ENCODE data around the gene UBE2G1.
"Not testable (repeated sequence)": the region's sequence is repeated elsewhere in the genome, so short reads cannot be mapped to it uniquely, and the experiment has no call there.

UBE2G1 gene

DNA sequence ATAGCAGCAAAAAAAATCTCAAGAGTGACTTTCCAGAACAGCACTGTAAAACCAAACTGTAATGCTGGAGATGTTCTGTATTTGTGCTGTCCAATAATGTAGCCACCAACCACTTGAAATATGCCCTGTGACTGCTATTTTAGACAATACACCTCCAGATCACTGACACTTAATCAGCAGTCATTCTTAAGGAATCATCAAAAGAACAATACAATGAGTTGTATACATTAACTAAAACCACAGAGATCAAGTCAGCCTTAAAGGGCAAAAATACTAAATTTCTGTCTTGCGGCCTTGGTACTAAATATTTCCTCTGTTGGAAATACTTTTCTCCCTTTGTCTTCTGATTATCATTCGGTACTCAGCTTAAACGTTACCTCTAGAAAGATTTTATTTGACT, 69.1 kb downstream of the UBE2G1 start:
- no peak for DNase-seq

GRCh38 chr17:4295686-4296085, 70.8 kb downstream of the UBE2G1 start:
- no peak for DNase-seq

- DNase-seq, result no peak
Measured at GRCh38 chr17:4293572-4293971, 72.9 kb downstream of the UBE2G1 start.

GRCh38 chr17:4287710-4288109, 78.8 kb downstream of the UBE2G1 start:
- DNase-seq, result no peak

DNA sequence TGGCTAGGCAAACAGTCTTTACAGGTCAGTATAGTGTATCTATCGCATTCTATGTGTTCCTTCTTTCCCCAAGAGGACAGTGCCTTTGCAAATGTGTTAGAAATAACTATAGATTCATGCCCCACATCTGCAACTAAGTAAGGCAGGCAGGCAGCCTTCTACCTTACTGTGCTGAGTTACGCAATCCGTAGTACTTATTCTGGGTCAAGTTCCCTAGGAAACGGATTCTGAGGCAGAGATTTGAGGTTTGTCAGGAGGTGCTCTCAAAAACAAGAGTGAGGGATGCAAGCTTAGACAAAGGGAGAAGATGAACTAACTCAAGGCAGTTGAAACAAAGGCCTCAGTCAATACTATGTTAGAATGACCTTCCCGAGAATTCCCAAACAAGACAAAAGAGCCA, 90.0 kb downstream of the UBE2G1 start:
- no peak for DNase-seq

DNA sequence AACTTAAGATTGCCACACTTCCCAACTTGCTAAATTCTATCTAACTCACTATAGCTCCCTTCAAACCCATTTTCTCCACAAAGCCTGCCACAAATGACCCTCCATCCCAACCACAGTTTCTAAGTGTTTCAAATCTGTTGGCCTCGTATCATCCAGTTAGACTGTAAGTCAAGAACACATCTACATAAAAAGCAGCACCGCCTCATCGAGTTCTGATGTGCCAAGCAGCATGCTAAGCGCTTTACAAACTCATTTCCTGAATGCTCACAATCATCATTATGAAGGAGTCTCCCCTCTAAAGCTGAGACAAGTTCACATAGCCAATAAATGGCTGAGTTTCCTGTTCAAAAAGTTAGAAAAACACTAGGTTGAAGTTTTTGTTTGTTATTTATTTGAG, 93.5 kb downstream of the UBE2G1 start:
- DNase-seq, result no peak

- no peak for DNase-seq
Measured at GRCh38 chr17:4272213-4272971, 94.1 kb downstream of the UBE2G1 start.

- no peak for DNase-seq
Measured at GRCh38 chr17:4270736-4271135, 95.7 kb downstream of the UBE2G1 start.

- DNase-seq, result no peak
Measured at GRCh38 chr17:4269915-4270314, 96.6 kb downstream of the UBE2G1 start.

DNA sequence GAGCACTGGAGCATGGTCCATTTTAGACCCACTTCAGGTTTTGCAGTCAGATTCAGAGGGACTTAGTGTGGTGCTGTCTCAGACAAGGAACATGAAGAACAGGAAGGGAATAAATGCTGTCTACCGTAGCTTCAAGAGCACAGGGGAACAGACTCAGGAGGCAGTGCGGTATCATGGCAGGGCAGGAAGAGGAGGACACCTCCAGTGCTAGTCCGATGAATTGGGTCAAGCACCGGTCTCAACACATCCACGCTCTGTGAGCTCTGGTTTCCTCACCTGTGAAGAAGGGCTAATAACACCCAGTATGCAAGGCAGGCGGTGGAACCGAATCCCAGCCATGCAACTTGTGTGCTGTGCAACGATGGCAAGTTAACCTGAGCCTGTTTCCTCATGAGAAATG, 99.1 kb downstream of the UBE2G1 start:
- no peak for DNase-seq

DNA sequence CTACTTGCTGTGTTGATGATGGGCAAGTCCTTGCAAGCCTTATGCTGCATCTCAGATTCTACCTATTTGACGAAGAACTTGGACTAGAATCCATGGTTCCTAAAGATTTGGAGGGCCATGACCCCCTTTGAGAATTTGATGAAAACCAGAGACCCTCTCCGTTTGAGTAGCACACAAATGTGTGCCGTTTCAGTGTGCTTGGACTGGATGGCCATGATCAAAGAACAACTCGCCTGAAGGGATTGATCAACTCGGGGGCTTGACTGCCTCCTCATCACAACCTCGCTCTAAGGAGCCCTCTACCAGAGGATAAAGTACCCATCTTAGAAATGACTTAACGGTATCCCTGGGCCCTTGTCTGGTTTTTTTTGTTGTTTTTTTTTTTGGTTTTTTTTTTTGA, 99.9 kb downstream of the UBE2G1 start:
- DNase-seq, result no peak

- peak; percentile 96 to 99 for DNase-seq
Measured at GRCh38 chr17:4263282-4264215, 102.9 kb downstream of the UBE2G1 start, which contains the start of gene ANKFY1. Gene ANKFY1, minus strand, starts transcription at chr17:4263979. Its CDS starts 38 bp downstream, at chr17:4263941.

GRCh38 chr17:4262703-4263102, 103.8 kb downstream of the UBE2G1 start:
- DNase-seq, result no peak

DNA sequence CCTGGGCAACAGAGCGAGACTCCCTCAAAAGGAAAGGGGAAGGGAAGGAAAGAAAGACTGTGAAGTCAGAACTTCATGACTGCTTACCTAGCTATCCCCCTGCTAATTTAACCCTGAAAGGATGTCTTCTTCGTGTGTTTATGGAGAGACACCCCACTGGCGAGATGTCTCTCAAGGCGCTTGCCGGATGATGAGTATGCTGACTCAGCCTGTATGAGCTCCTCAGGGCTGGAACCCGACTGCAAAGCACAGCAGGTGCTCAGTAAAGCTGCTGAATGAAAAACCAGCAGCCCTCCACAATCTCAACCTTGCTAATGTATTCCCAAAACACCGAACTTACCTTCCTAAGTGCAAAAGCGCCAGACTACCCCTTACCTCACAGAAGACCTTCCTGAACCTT, 105.0 kb downstream of the UBE2G1 start:
- no peak for DNase-seq

- DNase-seq, result no peak
Measured at GRCh38 chr17:4258867-4259266, 107.6 kb downstream of the UBE2G1 start.

- no peak for DNase-seq
Measured at GRCh38 chr17:4256952-4257351, 109.5 kb downstream of the UBE2G1 start.

GRCh38 chr17:4255271-4255670, 111.2 kb downstream of the UBE2G1 start:
- DNase-seq, result not testable (repeated sequence)

DNA sequence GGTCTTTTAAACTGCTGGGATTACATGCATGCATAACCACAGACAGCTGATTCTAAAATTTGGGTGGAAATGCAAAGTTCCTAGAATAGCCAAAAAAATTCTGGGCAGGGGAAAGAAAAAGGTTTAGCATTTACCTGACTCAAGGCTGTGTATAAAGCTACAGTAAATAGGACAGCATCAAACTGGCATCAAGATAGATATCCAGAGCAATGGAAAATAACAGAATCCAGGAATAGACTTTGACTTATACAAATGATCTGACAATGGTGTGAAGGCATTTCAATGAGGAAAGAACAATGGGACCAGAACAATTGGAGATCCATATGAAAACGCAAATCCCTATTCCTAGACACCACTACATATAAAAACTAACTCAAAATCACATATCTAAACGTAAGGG, 115.6 kb downstream of the UBE2G1 start:
- no peak for DNase-seq

DNA sequence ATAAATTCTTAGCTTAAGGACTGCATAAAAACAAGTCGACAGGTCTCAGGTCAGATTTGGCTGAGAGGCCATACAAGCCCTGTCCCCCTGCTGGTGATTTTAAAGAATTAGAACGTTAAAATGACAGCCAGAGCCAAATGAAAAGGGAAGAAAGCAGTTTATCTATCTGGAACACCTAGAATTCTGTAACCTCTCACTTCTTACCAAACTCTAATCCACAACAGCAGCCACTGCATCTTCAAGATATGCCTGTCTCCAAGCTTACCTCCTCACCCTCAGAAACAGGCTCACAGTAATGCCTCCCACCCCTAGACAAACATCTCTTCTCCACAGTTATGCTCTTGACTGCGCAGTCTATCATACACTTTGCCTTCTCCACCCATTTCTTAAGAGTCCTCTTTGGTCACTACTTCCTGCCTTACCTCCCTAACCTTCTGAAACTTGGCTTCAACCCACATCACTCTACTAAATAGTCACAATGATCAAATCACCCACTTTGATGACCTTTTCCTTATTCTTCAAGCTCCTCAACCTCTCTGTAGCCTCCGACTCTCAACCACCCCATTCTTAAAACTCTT, 116.9 kb downstream of the UBE2G1 start:
- DNase-seq, result peak in 1 of 2 donors; percentile 40

DNA sequence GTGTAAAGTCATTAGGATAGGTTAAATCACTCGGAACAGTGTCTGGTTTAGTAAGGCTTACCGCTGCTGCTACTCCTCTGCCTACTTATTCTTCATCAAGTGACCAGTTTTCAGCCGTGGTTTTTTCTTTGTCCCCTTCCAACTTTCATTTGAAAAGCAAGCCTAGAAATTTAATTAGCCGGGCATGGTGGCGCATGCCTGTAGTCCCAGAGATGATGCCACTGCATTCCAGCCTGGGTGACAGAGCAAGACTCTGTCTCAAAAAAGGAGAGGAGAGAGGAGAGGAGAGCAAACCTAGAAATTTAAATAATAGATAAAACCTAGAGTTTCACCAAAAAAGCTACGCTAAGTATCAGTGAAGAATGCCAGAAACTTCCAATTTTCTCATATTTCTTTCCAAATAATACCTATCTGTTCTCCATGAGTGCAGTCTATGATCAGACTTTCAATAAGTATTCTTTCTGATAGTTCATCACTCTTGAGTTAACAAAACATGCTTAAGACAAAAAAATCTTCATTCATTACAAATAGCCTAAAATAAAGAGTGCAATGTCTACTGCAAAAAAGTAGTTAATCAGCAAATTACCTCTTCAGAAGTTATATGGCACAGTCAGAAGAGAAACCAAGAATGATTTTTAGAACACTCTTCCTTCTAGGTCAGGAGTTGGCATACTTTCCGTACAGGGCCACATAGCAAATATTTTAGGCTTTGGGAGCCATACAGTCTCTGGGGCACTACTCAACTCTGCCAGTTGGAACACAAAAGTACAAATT, 117.8 kb downstream of the UBE2G1 start:
- DNase-seq, result no peak

- no peak for DNase-seq
Measured at GRCh38 chr17:4247971-4248388, 118.5 kb downstream of the UBE2G1 start.

GRCh38 chr17:4247361-4247970, 119.0 kb downstream of the UBE2G1 start:
- no peak for DNase-seq
